ENCODE data around the gene INTS1.

DNA sequence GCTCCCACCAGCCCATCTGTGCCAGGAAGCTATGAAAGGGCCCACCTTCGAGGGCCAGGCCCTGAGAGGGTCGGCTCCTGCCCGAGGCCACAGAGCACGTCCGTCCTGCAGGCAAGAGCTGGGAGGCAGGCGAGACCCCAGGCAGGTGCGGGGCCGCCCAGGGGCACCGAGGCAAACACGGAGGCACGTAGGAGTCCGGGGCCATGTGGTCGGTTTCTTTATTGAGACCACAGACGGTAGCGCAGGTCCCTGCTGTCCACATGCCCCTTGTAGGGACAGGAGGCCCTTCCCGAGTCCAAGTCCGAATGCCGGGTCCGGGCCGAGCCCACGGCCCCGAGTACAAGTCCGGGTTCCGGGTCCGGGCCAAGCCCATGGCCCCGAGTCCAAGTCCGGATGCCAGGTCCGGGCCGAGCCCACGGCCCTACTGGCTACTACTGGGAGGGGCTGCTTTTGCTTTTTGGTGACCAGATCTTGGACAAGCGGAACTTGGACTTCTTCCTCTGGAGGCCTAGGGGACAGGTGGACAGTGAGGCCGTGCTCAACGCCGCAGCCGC, 69.9 kb downstream of the INTS1 start:
- TF ChIP-seq, protein P1, sequence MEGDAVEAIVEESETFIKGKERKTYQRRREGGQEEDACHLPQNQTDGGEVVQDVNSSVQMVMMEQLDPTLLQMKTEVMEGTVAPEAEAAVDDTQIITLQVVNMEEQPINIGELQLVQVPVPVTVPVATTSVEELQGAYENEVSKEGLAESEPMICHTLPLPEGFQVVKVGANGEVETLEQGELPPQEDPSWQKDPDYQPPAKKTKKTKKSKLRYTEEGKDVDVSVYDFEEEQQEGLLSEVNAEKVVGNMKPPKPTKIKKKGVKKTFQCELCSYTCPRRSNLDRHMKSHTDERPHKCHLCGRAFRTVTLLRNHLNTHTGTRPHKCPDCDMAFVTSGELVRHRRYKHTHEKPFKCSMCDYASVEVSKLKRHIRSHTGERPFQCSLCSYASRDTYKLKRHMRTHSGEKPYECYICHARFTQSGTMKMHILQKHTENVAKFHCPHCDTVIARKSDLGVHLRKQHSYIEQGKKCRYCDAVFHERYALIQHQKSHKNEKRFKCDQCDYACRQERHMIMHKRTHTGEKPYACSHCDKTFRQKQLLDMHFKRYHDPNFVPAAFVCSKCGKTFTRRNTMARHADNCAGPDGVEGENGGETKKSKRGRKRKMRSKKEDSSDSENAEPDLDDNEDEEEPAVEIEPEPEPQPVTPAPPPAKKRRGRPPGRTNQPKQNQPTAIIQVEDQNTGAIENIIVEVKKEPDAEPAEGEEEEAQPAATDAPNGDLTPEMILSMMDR (IDR thresholded peaks at IDR 0.05): no peak
- no peak for TF ChIP-seq EP300 (IDR thresholded peaks at IDR 0.05)
